ENCODE results near the gene ATRN. TPM values are rescaled to one million over a fixed set of nuclear protein-coding genes. Genes with fewer than 3 reads are reported as not detected.

ATRN gene
- total RNA-seq, 1 donor: 35.2 TPM

- TF ChIP-seq CTCF (IDR thresholded peaks at IDR 0.05; ENCODE audit: insufficient read depth, low read length): no peak
Observed at GRCh38 chr20:3452690-3453089, 18.1 kb upstream of the ATRN start.

GRCh38 chr20:3454831-3455230, 16.0 kb upstream of the ATRN start:
- no peak for DNase-seq (ENCODE audit: low read depth)
- no peak overlapping the region for H3K4me3 ChIP-seq (ENCODE audit: low read depth, low read length)
- no peak for TF ChIP-seq CTCF (IDR thresholded peaks at IDR 0.05; ENCODE audit: insufficient read depth, low read length)

More at GRCh38 chr20:3452690-3453089, 18.1 kb upstream of the ATRN start:
- H3K4me3 ChIP-seq (ENCODE audit: low read depth, low read length): no peak overlapping the region
- no peak for DNase-seq (ENCODE audit: low read depth)

GRCh38 chr20:3456648-3457047, 14.2 kb upstream of the ATRN start:
- no peak for TF ChIP-seq CTCF (IDR thresholded peaks at IDR 0.05; ENCODE audit: insufficient read depth, low read length)
- DNase-seq (ENCODE audit: low read depth): no peak
- no peak overlapping the region for H3K4me3 ChIP-seq (ENCODE audit: low read depth, low read length)

GRCh38 chr20:3459881-3460307, 10.9 kb upstream of the ATRN start:
- DNase-seq (ENCODE audit: low read depth): no peak
- no peak for TF ChIP-seq CTCF (IDR thresholded peaks at IDR 0.05; ENCODE audit: insufficient read depth, low read length)
- no peak overlapping the region for H3K4me3 ChIP-seq (ENCODE audit: low read depth, low read length)

GRCh38 chr20:3461211-3461771, 9.5 kb upstream of the ATRN start:
- H3K4me3 ChIP-seq (ENCODE audit: low read depth, low read length): no peak overlapping the region
- DNase-seq (ENCODE audit: low read depth): no peak
- no peak for TF ChIP-seq CTCF (IDR thresholded peaks at IDR 0.05; ENCODE audit: insufficient read depth, low read length)

GRCh38 chr20:3461911-3462677, 8.7 kb upstream of the ATRN start:
- H3K4me3 ChIP-seq (ENCODE audit: low read depth, low read length): no peak overlapping the region
- TF ChIP-seq CTCF (IDR thresholded peaks at IDR 0.05; ENCODE audit: insufficient read depth, low read length): no peak
- no peak for DNase-seq (ENCODE audit: low read depth)
